ENCODE measurements around the gene ICA1.

ICA1 gene

DNA sequence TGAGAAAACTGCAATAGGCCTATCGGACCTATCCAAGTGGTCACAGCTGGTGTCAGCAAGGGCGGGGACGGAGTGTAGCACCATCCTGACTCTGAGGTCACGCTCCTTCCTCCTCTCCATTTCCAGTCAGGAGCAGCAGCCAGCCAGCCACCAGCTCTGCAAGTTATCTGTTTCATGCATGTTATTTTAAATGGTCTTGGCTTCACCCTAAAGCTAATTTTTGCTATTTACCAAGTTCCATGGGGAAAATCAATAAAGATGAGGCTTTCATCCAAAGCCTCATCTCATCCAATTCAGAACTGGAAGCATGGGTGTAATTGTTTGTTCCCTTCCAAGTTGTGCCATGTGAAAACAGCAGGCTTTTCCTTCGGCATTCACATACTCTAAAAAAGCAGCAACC is 49.3 kb downstream of the ICA1 start:
- H3K4me1 ChIP-seq (ENCODE audit: control insufficient read depth, insufficient read depth, low read length): peaks cover 40% of the 10 kb centered on the region
- no peak overlapping the region for H3K27ac ChIP-seq (ENCODE audit: low read depth, low read length)
- no peaks in the 10 kb centered on the region for H3K36me3 ChIP-seq (ENCODE audit: control insufficient read depth, insufficient read depth, low read length)
- no peak overlapping the region for H3K9ac ChIP-seq (ENCODE audit: low read length)
- no peaks in the 10 kb centered on the region for H3K9me3 ChIP-seq (ENCODE audit: control insufficient read depth, insufficient read depth, low read depth, low read length)
- no peak overlapping the region for H3K4me3 ChIP-seq (ENCODE audit: low read depth, low read length)
- no peaks in the 10 kb centered on the region for H3K27me3 ChIP-seq (ENCODE audit: control insufficient read depth, insufficient read depth, low read length)

DNA sequence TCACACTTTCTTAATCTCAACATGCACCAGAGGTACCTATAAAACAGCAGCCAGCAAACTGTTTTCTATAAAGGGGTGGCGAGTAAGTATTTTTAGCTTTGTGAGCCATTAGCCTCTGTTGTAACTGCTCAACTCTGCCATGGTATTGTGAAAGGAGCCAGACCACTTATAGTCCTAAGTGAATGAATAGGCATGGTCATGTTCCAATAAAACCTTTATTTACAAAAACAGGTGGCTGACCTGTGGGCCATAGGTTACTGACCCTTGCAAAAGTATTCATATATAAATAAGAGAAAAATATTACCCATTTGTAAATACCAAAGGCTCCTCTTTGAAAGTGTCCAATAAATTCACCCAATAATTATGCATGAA is 50.3 kb downstream of the ICA1 start:
- H3K27ac ChIP-seq (ENCODE audit: low read depth, low read length): no peak overlapping the region

DNA sequence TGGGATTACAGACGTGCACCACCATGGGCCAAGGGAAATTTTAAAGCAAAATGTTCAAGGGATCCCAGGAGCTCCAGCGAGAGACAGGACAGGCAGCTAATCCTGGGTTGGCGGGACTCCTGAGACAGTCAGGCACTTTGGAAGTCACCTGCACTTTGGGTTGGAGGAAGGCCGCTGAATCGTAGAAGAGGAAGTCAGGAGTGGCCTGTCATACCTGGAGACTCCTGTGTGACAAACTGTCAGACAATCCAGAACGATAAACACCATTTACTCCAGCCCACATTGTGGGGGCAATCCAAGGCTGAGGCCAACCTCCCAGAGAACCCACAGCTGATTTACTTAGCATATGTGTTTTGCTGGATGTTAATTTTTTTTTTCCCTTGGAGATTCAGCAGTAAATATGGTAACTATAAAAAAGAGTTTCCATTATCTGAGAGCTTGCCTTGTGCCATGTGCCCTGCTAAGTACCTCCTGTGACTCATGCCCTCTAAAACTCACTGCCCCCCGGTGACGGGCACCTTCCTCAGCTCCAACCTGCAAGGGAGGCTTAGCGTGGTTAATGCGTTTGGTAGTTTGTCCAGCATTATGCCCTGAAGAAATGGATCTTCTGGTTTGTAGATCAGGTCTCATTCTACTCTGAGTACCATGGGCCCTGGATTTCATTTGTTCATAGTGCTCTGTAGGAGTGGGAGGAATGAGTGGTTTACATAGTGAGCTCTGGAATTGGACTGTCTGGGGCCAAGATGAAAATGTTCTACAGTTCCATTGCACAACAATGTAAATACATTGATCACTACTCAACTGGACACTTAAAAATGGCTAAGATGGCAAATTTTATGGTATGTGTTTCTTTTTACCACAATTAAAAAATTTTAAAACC is 50.9 kb downstream of the ICA1 start:
- Histone ChIP-seq H3K36me3 (ENCODE audit: control insufficient read depth, insufficient read depth, low read length) (no peaks in the 10 kb centered on the region), H3K9me3 (ENCODE audit: control insufficient read depth, insufficient read depth, low read depth, low read length) (no peaks in the 10 kb centered on the region), H3K9ac (ENCODE audit: low read length) (no peak overlapping the region), H3K4me1 (ENCODE audit: control insufficient read depth, insufficient read depth, low read length) (peaks cover 53% of the 10 kb centered on the region), H3K4me3 (ENCODE audit: low read depth, low read length) (no peak overlapping the region), H3K27ac (ENCODE audit: low read depth, low read length) (no peak overlapping the region), H3K27me3 (ENCODE audit: control insufficient read depth, insufficient read depth, low read length) (no peaks in the 10 kb centered on the region)

More for the DNA sequence above, 50.3 kb downstream of the ICA1 start:
- Histone ChIP-seq H3K9me3 (ENCODE audit: control insufficient read depth, insufficient read depth, low read depth, low read length) (no peaks in the 10 kb centered on the region), H3K36me3 (ENCODE audit: control insufficient read depth, insufficient read depth, low read length) (no peaks in the 10 kb centered on the region), H3K9ac (ENCODE audit: low read length) (no peak overlapping the region), H3K27me3 (ENCODE audit: control insufficient read depth, insufficient read depth, low read length) (no peaks in the 10 kb centered on the region), H3K4me3 (ENCODE audit: low read depth, low read length) (no peak overlapping the region), H3K4me1 (ENCODE audit: control insufficient read depth, insufficient read depth, low read length) (peaks cover 49% of the 10 kb centered on the region)

DNA sequence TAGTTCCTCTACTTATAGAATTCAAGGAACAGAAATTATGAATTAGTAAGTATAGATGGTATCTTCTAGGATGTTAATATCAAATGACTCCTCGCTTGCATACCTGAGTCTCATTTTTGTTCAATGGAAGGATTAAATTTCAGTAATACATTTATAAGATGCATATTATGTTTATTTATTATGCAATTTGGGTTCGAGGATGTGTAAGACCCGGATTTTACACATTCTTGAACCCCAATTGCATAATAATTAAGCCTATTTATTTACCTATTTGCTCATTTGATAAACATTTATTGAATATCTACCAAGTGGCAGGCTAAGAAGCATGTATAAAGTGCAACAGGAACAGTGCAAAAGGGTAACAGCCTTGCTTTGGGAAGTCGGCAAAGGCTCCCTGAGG is 52.6 kb downstream of the ICA1 start:
- Histone ChIP-seq H3K9ac (ENCODE audit: low read length) (no peak overlapping the region), H3K9me3 (ENCODE audit: control insufficient read depth, insufficient read depth, low read depth, low read length) (no peaks in the 10 kb centered on the region), H3K27ac (ENCODE audit: low read depth, low read length) (no peak overlapping the region), H3K36me3 (ENCODE audit: control insufficient read depth, insufficient read depth, low read length) (no peaks in the 10 kb centered on the region), H3K27me3 (ENCODE audit: control insufficient read depth, insufficient read depth, low read length) (no peaks in the 10 kb centered on the region), H3K4me1 (ENCODE audit: control insufficient read depth, insufficient read depth, low read length) (peaks cover 40% of the 10 kb centered on the region), H3K4me3 (ENCODE audit: low read depth, low read length) (no peak overlapping the region)

DNA sequence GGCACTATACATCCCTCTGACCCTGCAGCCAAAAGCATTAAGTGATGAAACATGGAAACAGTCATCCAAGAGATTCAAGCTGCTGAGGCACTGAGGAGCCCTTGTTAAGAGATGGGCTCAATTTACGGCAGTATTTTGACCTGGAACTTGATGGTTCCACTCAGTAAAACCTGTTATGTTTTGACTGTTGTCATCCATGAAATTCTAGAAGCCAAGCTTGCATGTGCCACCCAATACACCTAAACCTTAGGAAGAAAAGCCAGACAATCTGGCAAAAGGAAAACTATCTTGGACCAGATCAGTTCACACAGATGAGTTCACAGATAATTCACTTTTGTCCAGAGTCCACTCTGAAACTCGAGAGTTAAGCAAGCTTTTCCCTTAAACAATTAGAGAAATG is 53.2 kb downstream of the ICA1 start:
- no peaks in the 10 kb centered on the region for H3K9me3 ChIP-seq (ENCODE audit: control insufficient read depth, insufficient read depth, low read depth, low read length)
- no peaks in the 10 kb centered on the region for H3K36me3 ChIP-seq (ENCODE audit: control insufficient read depth, insufficient read depth, low read length)
- H3K4me3 ChIP-seq (ENCODE audit: low read depth, low read length): no peak overlapping the region
- no peak overlapping the region for H3K27ac ChIP-seq (ENCODE audit: low read depth, low read length)
- H3K9ac ChIP-seq (ENCODE audit: low read length): no peak overlapping the region
- no peaks in the 10 kb centered on the region for H3K27me3 ChIP-seq (ENCODE audit: control insufficient read depth, insufficient read depth, low read length)
- H3K4me1 ChIP-seq (ENCODE audit: control insufficient read depth, insufficient read depth, low read length): peaks cover 34% of the 10 kb centered on the region

DNA sequence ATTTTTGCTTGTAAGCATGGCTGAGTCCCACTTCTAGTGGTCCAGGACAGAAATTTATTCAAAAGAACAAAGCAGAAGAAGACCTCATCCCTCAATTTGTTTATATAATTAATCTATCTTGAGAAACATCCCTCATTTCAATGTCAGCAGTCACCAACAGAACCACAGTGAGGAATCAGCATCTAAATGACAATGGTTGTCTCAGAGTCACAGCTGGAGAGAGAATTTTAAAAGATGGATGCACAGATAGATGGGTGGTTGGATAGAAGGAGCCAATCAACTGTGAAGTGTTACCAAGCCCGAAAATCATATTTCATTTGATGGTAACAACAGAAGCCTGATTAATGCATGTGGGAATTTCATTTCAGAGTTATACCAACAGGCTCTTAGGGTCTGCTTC is 55.0 kb downstream of the ICA1 start:
- Histone ChIP-seq H3K36me3 (ENCODE audit: control insufficient read depth, insufficient read depth, low read length) (no peaks in the 10 kb centered on the region), H3K4me3 (ENCODE audit: low read depth, low read length) (no peak overlapping the region), H3K9me3 (ENCODE audit: control insufficient read depth, insufficient read depth, low read depth, low read length) (no peaks in the 10 kb centered on the region), H3K4me1 (ENCODE audit: control insufficient read depth, insufficient read depth, low read length) (peaks cover 33% of the 10 kb centered on the region), H3K27me3 (ENCODE audit: control insufficient read depth, insufficient read depth, low read length) (no peaks in the 10 kb centered on the region), H3K27ac (ENCODE audit: low read depth, low read length) (no peak overlapping the region), H3K9ac (ENCODE audit: low read length) (no peak overlapping the region)

DNA sequence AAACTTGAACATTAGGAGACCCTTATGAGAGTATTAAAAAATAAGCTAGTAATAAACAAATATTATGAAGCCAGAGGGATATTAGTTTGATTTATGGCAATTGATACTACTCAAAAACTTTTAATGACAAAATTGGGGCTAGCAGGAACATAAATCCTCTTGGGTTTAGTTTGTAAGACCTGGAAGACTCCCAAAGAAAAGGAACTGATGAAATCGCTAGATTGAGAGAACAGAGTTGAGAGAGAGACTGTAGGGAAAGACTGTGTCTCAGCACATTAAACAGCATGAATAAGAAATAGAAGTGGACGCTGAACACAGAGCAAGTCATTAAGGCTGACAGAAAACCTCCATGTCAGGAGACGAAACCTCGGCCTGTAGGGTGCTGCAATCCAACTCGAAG is 56.4 kb downstream of the ICA1 start:
- Histone ChIP-seq H3K27me3 (ENCODE audit: control insufficient read depth, insufficient read depth, low read length) (no peaks in the 10 kb centered on the region), H3K27ac (ENCODE audit: low read depth, low read length) (no peak overlapping the region)

DNA sequence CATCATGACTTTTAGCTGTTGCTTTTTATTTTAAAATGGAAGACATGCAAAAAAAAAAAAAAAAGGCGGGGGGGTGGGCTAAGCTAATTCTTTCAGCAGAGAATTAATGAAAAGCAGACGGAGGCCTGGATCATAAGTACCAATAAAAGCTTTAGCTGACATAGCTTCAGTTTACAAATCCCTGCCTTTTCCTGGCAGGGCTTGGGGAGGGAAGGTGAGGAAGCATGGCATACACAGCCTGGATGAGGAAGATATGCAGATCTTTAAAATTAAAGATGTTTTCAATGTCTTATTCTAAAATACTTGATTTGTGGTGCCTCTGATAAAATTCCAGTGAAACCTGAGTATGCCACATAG is 57.0 kb downstream of the ICA1 start:
- Histone ChIP-seq H3K4me3 (ENCODE audit: low read depth, low read length) (no peak overlapping the region), H3K9ac (ENCODE audit: low read length) (no peak overlapping the region), H3K36me3 (ENCODE audit: control insufficient read depth, insufficient read depth, low read length) (no peaks in the 10 kb centered on the region), H3K4me1 (ENCODE audit: control insufficient read depth, insufficient read depth, low read length) (peaks cover 33% of the 10 kb centered on the region), H3K9me3 (ENCODE audit: control insufficient read depth, insufficient read depth, low read depth, low read length) (no peaks in the 10 kb centered on the region), H3K27ac (ENCODE audit: low read depth, low read length) (no peak overlapping the region), H3K27me3 (ENCODE audit: control insufficient read depth, insufficient read depth, low read length) (no peaks in the 10 kb centered on the region)

More for the DNA sequence above, 56.4 kb downstream of the ICA1 start:
- Histone ChIP-seq H3K36me3 (ENCODE audit: control insufficient read depth, insufficient read depth, low read length) (no peaks in the 10 kb centered on the region), H3K9me3 (ENCODE audit: control insufficient read depth, insufficient read depth, low read depth, low read length) (no peaks in the 10 kb centered on the region), H3K4me3 (ENCODE audit: low read depth, low read length) (no peak overlapping the region), H3K4me1 (ENCODE audit: control insufficient read depth, insufficient read depth, low read length) (peaks cover 33% of the 10 kb centered on the region), H3K9ac (ENCODE audit: low read length) (no peak overlapping the region)

DNA sequence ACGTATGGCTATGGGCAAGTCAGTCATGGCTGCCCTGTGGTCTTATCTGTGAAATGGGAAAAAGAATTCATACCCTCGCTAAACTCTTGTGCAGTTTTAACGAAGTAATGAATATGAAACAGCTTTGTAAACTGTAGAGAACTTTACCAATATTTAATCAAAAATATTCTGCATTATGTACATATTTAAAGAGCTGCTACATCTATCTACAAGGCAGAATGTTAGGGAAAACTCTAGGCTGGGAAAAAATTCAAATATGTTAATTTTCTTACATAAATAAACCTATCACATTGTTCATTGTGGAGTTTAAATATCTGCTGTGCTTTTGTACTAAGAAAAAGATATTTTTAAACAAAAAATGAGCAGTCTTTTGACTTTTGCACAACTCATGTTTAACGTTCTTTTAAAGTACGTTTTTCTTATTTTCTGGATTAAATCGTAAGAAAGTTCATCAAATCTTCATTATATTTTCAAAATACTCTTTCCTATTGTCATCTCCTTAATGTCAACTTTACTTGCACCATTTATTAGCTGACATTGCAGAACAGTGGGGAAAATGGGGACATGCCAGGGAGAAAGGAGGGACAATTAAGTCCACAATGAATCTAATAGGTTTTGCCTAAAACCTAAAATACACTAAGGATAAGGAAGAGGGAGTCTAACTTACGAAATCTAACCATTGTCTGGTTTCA is 57.5 kb downstream of the ICA1 start:
- H3K27ac ChIP-seq (ENCODE audit: low read depth, low read length): no peak overlapping the region

DNA sequence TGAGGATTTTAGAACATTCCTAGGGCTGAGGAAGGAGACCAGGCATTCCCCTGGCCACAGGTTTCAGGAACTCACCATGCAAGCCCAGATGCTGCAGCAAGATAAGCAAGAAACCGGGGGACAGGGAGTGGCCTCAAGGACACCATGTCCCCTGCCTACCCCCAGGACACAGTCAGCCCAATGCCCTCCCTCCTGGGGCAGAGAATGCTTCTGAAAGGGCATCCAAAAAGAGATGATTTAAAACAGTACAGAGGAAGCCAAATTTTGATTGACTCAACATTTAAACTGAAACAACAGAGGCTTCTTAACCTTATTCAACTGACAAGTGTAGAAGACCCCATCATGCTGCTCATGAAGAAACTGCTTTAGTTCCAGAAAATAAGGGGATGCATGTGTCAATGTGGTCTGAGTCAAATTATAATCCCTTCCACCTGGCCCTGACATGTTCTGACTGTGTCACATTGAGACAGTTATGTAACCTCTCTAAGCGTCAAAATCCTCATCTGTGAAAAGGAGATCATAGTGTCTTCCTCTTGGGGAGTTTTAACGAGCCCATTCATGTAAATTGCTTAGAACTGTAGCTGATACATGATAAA is 60.0 kb downstream of the ICA1 start:
- no peaks in the 10 kb centered on the region for H3K27me3 ChIP-seq (ENCODE audit: control insufficient read depth, insufficient read depth, low read length)
- H3K9me3 ChIP-seq (ENCODE audit: control insufficient read depth, insufficient read depth, low read depth, low read length): no peaks in the 10 kb centered on the region
- no peak overlapping the region for H3K27ac ChIP-seq (ENCODE audit: low read depth, low read length)

More for the DNA sequence above, 57.5 kb downstream of the ICA1 start:
- Histone ChIP-seq H3K36me3 (ENCODE audit: control insufficient read depth, insufficient read depth, low read length) (no peaks in the 10 kb centered on the region), H3K4me3 (ENCODE audit: low read depth, low read length) (no peak overlapping the region), H3K4me1 (ENCODE audit: control insufficient read depth, insufficient read depth, low read length) (peaks cover 27% of the 10 kb centered on the region), H3K9me3 (ENCODE audit: control insufficient read depth, insufficient read depth, low read depth, low read length) (no peaks in the 10 kb centered on the region), H3K9ac (ENCODE audit: low read length) (no peak overlapping the region), H3K27me3 (ENCODE audit: control insufficient read depth, insufficient read depth, low read length) (no peaks in the 10 kb centered on the region)

DNA sequence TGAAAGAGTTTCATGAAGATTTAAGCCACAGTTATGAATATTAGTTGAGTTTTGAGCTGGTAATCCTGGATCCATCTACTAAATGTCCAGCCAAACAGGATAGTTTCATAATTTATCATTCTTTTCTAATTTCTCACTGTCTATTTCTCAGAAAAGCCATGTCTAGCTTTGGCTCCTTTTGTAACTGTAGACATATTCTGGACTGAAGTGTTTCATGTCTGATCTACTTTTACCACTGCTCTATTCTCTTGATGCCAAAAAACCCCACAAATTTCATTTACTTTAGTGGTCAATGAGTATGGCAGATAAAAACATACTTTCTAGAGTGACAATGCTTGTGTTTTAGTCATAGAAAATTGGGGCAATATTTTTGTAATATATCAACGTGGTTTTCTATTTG is 61.2 kb downstream of the ICA1 start:
- Histone ChIP-seq H3K4me3 (ENCODE audit: low read depth, low read length) (no peak overlapping the region), H3K9me3 (ENCODE audit: control insufficient read depth, insufficient read depth, low read depth, low read length) (no peaks in the 10 kb centered on the region), H3K27ac (ENCODE audit: low read depth, low read length) (no peak overlapping the region), H3K27me3 (ENCODE audit: control insufficient read depth, insufficient read depth, low read length) (no peaks in the 10 kb centered on the region), H3K9ac (ENCODE audit: low read length) (no peak overlapping the region), H3K36me3 (ENCODE audit: control insufficient read depth, insufficient read depth, low read length) (no peaks in the 10 kb centered on the region; the same call in 1 of the 2 replicates), H3K4me1 (ENCODE audit: control insufficient read depth, insufficient read depth, low read length) (no peaks in the 10 kb centered on the region)

More for the DNA sequence above, 60.0 kb downstream of the ICA1 start:
- Histone ChIP-seq H3K4me1 (ENCODE audit: control insufficient read depth, insufficient read depth, low read length) (peaks cover 6% of the 10 kb centered on the region; the same call in 1 of the 2 replicates), H3K36me3 (ENCODE audit: control insufficient read depth, insufficient read depth, low read length) (no peaks in the 10 kb centered on the region; the same call in 1 of the 2 replicates), H3K4me3 (ENCODE audit: low read depth, low read length) (no peak overlapping the region), H3K9ac (ENCODE audit: low read length) (no peak overlapping the region)
